C4-2B (cell line): ENCODE results near the gene RYR3.

Experiments used
- H3K27ac ChIP-seq: fragments of 450-650 bp; 2 replicates; pipeline ENCODE4 v1.5.1; 2017
- ZFX ChIP-seq: fragments of 450-650 bp; IDR thresholded peaks from 2 replicates; pipeline ENCODE4 v1.6.1; 2017
- TF ChIP-seq, protein P1 (sequence below): fragments of 450-650 bp; conservative IDR thresholded peaks from 2 replicates; pipeline ENCODE4 v1.5.1; 2017; ENCODE audit warnings: mild to moderate bottlenecking

The RYR3 gene

DNA sequence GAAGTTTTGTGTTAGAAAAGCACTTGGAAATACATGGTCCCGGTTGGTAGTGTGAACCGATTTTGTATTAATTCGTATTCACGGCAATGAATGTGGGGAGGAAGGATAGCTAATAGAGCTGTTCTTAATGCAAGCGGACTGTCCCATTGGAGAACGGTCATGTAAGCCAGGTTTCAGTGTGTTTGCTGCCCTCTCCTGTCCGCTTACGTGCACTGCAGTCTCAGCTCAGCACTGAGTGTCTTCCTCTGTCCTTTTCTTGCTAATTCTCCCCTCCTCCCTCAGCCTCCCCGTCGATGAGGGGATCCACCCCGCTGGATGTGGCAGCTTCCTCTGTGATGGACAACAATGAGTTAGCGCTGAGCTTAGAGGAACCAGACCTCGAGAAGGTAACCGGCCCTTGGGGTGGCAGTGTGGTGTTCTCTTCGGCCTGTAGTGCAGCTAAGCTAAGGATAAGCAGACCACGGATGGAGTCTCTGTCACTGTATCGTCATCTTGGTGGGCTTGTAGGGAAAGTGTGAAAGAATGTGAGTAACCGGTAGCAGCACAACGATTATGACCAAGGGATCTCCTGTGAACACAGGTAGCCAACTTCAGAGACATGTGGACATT lies 390.0 kb downstream of the RYR3 start:
- TF ChIP-seq ZFX = no peak
- TF ChIP-seq, protein P1, sequence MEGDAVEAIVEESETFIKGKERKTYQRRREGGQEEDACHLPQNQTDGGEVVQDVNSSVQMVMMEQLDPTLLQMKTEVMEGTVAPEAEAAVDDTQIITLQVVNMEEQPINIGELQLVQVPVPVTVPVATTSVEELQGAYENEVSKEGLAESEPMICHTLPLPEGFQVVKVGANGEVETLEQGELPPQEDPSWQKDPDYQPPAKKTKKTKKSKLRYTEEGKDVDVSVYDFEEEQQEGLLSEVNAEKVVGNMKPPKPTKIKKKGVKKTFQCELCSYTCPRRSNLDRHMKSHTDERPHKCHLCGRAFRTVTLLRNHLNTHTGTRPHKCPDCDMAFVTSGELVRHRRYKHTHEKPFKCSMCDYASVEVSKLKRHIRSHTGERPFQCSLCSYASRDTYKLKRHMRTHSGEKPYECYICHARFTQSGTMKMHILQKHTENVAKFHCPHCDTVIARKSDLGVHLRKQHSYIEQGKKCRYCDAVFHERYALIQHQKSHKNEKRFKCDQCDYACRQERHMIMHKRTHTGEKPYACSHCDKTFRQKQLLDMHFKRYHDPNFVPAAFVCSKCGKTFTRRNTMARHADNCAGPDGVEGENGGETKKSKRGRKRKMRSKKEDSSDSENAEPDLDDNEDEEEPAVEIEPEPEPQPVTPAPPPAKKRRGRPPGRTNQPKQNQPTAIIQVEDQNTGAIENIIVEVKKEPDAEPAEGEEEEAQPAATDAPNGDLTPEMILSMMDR = peak; percentile 94
- no peak overlapping the region for H3K27ac ChIP-seq

DNA sequence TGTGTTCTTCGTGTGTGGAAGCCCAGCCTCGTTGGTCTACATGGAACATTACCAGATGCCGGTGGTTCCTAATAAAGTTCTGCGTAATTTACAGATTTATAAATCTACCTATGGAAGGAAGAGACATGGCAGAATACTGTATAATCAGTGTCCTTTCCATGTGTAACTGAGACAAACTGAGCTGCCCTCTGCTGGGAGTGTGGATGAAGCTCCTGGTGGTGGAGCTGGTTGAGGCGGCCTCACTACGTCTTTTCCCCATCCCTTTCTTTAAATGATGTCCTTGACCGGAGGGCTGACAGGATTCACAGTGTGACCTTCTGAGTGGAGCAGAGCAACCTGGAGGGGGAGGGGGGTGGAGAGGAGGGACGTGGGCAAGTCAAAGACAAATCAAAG lies 390.5 kb downstream of the RYR3 start:
- TF ChIP-seq ZFX = no peak
- TF ChIP-seq, protein P1 = peak; percentile 6; the same call in 1 of the 2 replicates
- no peak overlapping the region for H3K27ac ChIP-seq

DNA sequence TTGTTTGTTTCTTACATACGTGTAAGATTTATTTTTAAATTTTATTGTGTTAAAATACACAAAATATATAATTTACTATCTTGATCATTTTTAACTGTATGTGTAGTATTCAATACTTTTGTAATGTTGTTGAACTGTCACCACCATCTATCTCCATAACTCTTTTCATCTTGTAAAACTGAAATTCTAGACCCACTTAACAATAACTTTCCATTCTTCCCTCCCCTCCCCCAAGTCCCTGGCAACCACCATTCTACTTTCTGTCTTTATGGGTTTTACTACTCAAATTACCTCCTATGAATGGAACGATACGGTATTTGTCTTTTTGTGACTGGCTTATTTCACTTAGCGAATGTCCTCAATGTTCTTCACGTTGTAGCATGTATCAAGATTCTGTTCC lies 395.4 kb downstream of the RYR3 start:
- H3K27ac ChIP-seq = no peak overlapping the region
- no peak for TF ChIP-seq ZFX
- TF ChIP-seq, protein P1 = no peak

DNA sequence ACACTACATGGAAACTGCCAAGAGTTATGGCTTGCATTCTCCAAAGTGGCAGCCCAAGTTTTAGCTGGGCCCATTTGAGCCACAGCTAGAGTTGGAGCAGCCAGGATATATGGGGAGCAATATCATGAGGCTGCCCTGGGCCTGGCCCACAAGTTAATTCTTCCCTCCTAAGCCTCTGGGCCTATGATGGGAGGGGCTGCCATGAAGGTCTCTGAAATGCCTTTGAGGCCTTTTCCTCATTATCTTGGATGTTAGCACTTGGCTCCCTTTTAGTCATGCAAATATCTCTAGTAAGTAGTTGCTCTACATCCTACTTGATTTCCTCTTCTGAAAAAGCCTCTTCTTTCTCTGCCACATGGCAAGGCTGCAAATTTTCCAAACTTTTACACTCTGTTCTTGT lies 400.0 kb downstream of the RYR3 start:
- no peak overlapping the region for H3K27ac ChIP-seq
- TF ChIP-seq, protein P1 = no peak
- TF ChIP-seq ZFX = no peak

DNA sequence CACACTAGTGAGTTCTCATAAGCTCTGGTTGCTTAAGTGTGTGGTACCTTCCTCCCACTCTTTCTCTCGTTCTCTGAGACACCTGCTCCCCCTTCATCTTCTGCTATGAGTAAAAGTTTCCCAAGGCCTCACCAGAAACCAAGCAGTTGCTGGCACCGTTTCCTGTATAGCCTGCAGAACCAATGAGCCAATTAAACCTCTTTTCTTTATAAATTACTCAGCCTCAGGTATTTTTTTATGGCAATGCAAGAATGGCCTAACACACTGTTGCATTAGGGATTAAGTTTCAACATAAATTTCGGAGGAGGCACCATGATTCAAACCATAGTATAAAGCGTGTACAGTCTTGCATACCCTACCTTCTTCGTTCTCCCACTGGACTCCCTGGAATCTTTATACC lies 405.3 kb downstream of the RYR3 start:
- TF ChIP-seq, protein P1 = no peak
- no peak for TF ChIP-seq ZFX
- H3K27ac ChIP-seq = no peak overlapping the region

DNA sequence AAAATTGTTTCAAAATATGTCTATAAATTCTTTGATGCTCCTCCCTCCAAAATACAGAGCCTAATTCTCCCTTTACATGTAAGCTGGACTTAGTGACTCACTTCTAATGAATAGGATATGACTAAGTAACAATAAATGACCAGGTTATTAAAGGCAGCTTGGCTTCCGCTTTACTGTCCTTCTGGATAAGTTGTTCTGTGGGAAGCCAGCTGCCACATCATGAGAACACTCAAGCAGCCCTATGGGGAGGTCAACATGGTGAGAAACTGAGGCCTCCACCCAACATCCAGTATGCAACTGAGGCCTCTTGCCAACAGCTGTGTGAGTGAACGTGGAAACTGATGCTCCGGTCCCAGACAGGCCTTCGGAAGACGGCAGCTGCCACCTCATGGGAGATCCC lies 410.2 kb downstream of the RYR3 start:
- no peak for TF ChIP-seq ZFX
- TF ChIP-seq, protein P1 = no peak
- H3K27ac ChIP-seq = no peak overlapping the region

DNA sequence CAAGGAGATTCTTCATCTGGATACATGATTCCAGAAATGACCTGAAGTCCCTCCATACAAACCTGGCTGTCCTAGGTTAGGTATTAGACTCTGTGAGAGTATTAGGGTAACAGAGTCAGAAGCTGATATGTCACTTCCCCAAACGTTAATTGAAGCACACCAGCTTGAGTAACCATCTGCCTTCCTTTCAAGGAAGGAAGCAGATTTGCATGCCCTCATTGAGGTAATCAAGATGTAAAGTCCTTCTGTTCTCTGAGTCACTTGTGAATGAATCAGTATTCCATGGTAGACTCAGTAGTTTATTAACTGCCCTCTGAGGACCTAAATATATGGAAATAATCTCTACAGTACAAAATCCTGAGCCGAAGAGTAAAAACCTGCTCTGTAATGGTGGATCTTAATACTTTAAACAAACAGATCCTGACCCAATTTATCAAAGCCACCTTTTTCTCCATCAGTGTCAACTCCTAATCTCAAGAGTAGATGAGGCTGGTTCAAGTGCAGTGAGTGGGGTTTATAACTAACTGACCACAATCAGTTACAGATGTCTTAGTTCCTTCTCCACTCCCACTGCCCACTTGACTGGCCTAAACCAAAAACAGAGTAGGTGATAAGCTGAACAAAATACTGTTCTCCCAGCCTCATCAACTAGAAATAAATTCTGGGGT lies 411.4 kb downstream of the RYR3 start:
- TF ChIP-seq, protein P1 = no peak
- no peak for TF ChIP-seq ZFX
- no peak overlapping the region for H3K27ac ChIP-seq
